Islet of Langerhans (tissue), 1 donor: ENCODE results near the gene PCSK6.
"Not testable (repeated sequence)": the region's sequence is repeated elsewhere in the genome, so short reads cannot be mapped to it uniquely, and the experiment has no call there.

Source experiments
- FAIRE-seq: peaks from one replicate; lab custom pipeline; 2011; peaks lifted over from hg19 to GRCh38; lab: Jason Lieb, UNC

Gene PCSK6

DNA sequence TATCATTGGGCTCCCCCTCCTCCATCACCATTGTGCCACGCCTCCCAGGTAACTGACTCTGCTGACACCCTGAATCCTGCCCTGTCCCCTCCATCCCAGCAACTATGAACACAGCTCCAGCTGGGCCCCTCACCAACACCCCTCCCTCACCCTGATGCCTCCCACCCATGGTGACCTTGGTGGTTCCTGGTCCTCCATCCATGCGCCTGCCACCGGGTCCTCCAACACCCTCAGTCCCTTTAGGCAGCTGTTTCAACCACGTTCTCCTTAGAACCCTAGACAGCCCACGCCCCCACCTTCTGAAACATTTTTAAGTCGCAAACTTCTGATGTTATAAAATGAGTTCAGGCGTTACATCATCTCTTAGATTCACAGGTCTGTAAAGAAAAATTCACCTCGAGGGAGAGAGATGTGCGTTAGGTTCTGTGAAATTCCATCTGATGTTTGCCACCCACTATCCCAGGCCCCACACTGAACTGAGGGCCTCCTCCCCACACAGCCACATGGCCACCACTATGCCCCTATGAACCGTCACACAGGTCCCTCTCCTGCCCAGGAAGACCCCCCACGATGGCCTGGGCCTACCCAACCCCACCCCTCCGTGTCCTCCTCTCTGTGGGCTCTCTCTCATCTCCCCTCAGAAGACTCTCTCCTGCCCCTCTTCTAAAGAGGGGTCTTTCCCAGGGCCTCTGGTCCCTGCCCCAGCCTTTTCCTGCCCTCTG, 29.8 kb downstream of the PCSK6 start:
- FAIRE-seq, result no peak

DNA sequence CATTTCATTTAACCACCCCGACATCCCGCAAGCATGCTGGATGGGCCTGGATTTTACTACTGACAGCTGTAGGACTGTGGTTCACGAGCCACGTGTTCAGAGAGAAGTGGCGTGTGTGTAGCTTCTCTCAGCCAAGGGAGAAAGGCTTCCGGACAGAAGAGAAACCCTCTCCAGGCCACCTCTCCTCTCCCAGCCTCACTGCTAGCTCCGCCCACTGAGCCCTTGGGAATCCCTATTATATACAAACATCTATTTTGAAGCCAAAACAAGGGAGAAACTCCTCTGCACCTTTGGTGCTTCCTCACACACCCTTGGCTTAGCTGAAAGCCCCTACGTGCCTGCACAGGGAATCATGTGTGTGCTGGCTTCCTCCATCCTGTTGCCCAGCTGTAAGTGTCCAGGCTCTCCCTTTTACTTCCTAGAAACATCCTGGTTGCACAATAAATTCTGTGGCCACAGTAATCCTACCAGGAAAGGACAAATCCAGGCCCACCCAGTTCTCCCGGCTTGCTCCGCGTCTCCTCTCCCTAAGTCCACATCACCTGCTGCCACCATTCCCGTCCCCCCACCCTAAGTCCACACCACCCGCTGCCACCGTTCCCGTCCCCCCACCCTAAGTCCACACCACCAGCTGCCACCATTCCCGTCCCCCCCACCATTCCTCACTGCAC, 30.5 kb downstream of the PCSK6 start:
- no peak for FAIRE-seq

DNA sequence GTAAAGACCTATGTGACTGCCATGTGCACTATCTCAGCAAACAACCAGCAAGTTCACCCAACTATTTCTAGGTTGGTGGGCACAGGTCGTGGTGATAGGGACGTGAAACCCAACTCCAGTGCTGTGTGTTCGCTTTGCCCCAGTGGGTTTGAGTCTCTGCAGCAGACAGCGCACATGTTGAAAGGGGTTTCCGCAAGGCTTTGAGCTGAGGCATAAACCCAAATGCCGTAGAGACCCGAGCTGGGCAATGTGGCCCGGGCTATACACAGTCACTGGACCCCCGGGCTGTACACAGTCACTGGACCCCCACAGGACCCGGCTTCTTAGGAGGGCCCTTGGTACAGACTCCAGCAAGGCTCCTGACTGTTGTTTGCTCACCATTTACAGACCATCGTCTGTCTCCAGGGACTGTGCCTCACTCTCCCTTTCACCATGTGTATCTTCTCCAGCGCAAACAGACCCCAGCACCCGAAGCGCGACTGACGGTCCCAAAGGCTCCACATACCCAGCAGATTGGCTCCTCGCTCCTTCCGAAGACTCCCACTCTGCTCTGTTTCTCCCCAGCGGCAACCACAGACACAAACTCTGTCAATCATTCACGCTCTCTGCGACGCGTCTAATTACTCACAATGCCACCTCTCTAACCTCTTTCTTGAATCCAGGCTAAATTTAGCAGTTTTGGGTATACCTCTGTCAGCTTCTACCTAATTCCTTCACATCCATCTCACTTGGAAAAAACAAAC, 31.2 kb downstream of the PCSK6 start:
- no peak for FAIRE-seq

DNA sequence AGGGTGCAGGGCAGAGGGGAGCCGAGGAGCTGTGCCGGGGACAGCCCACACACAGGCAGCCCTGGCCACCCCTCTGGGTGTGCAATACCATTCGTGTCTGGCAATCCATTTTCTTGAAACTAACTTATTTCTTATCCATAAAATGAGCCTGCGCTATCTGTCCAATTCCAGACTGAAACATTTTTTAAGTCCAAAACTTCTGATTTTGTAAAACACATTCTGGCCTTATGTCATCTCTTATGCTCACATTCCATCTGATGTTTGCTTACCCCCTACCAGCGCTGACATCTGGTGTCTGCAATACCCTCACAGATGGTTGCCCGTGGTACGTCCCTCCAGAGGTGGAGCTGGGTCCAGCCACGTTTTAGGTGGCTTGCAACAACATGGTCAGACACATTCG, 31.8 kb downstream of the PCSK6 start:
- FAIRE-seq, result no peak

DNA sequence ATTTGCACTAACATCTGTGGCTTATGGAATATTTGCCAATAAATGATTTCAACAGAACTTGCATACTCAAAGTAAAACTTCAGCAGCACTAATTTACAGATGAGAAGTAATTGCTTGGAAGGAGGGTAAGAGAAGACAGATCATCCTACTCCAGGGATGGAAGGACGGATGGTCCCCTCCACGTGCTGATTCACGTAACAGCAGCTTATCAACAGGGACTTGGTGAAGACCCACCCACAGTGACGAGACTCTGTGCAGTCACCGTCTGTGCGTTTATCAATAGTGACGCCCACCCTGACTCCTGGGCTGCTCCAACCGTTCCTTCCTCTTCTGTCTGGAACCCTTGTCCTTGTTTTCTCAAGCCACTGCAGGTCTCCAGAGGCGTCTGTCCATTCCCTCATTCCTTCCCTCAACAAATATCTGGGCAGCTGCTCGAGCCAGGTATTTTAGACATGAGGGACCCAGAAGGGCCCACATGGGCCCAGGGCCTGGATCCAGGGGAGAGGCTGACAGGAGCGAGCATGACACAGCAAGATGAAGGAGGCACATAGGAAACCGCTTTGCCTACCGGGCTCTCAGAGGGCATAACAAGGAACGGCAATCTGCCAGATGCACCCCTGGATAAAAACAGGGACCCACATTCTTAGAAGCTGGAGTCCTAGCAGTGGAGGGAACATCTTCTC, 33.3 kb downstream of the PCSK6 start:
- FAIRE-seq, result no peak

DNA sequence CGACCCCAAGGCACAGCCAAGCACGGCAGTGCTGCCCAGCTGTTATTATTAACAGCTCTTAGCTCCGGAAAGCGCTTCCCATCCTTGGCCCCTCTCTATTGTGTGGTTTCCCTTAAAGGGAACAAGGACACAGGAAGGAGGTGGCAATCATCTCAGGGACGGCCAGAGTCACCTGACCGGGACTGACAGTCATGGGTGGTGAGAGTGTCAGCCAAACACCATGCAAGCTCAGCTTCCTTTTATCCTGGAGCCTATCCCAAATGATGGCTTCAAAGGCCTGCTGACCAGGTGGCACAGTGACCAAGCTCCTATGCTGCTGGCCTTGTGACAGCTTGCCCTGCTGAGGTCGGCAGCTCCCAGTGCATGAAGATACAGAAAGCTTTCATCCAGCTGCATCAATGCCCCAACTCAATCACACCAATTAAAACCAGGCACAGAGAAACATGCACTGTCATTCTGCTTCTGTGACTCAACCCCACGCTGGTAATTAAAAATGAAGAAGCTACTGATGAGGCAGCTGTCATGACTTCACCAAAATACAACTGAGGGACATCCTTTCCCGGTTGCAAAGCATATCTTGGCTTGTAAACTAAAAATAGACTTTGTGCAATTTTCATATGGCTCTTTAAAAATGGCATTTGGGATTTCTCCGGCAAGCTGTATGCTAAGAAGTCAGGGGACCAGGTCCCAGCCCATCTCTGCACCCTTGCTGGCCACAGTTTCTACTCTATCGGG, 34.0 kb downstream of the PCSK6 start:
- FAIRE-seq, result no peak

DNA sequence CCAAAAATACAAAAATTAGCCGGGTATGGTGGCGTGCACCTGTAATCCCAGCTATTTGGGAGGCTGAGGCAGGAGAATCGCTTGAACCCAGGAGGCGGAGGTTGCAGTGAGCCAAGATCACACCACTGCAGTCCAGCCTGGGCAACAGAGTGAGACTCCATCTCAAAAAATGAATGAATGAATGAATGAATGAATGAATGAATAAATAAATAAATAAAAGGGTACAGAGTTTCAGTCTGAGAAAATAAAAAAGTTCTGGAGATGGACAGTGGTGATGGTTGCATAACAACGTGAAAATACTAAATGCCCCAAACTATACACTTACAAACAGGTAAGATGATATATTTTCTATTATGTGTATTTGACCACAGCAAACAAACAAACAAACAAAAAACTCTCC, 34.7 kb downstream of the PCSK6 start:
- FAIRE-seq, result not testable (repeated sequence)

DNA sequence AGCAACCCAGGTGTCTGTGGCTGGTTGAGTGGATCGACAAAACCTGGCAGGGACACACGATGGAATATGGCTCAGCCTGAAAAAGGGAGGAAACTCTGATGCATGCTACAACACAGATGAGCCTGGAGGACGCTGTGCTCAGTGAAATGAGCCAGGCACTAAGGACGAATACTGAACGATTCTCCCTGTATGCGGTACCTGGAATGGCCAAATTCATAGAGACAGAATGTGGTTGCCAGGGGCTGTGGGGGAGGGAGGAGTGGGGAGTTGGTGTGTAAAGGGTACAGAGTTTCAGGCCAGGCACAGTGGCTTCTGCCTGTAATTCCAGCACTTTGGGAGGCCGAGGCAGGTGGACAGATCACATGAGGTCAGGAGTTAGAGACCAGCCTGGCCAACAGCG, 35.1 kb downstream of the PCSK6 start:
- no peak for FAIRE-seq

DNA sequence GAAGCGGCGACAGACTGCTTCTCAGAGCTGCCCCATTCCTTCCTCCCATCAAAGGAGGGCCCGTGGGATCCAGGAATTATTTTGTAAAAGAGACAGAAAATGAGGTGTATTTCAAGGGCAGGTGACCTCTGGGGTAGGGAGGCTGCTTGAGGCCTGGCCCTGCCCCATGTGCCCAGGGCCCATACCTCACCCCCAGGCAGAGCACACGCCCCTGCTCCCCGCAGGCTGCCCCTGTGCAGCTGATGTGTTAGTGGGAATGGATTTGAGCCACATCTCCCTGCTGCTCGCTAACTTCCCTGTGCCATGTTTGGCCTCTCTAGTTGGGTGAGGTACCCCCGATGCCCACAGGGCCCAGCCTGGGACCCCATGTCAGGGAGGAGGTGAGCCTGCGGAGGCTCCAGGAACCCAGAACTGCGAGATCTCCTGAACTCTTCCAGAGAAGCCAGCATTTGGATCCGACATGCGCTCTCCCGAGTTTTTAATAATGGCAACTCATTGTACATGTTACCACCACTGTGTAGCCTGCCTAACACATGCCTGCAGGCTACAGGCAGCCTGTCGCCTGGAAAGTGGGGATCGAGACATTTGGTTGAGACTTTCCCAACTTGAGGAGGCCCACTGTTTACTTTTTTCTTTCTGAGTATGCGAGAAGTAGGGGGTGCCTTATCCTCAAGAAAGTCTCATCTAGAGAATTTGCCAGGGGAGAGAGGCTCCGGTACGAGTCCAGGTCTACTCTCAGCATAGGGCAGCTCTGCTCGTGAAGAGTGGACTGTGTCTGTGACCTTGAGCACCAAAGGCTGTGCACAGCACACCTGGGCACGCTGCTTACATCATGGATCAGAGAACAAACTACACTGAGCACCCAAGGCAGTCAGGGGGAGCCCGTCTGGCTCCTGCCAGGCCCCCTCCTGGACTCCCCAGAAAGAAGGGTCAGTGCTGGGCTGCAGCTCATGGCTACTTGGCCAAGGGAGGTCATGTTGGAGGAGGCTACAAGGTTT, 36.1 kb downstream of the PCSK6 start:
- FAIRE-seq, result no peak

DNA sequence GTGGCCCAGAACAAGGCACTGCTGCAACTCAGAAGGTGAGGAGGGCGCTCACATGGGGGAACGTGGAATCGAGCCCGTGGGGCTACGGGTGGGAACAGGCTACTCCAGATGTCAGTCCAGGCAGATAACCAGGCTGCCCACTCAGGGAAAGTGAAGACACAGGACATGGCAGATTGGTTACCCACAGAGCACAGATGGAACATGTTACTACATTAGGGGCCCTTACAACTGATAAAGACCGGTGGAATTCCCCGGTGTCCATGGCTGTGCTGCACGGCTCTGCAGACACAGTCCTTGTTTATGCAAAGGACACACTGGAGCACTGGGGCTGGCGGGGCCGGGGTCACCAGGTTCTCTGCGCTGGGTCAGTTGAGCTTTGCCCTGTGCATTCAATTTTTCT, 36.9 kb downstream of the PCSK6 start:
- no peak for FAIRE-seq

DNA sequence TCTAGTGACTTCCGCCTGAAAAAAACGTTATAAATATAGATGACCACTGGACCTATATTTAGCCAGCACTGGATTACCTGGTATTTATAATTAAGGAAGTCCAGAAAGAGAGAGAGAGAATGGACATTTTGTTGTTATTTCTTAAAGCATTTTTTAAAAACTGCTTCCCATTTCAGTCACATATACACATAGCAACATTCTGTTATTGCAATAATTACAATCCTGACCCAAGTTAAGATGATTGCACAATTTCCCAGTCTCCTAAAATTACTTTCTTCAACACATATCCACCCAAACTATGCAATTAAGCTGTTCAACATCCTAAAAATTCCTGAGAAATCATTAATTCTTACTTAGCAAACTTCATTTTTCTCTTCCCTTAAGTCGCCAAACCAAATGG, 37.7 kb downstream of the PCSK6 start:
- FAIRE-seq, result no peak

DNA sequence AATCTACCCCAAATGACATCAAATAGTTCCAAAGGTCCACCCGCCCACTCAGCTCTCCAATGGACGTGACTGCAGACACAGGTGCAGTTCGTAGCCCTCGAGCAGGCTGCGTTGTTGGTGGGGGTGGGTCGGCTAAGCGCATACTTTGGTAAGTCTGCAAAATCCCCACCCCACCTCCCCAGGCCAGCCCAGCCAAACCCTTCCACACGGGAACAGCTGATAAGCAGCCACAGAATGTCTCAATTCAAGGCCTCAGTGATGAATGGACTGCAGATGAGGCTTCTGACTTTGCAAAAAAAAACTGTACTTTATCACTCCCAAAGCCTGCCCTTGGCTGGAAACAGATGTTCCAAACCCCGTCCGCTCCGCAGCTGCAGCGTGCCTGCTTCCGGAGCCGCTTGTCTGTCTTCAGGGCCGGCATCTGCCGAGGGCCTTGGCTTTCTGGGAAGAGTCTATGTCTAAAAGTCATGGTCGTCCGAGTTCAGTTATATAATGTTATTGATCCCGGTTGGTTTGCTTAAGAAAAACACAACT, 38.2 kb downstream of the PCSK6 start:
- FAIRE-seq, result no peak

DNA sequence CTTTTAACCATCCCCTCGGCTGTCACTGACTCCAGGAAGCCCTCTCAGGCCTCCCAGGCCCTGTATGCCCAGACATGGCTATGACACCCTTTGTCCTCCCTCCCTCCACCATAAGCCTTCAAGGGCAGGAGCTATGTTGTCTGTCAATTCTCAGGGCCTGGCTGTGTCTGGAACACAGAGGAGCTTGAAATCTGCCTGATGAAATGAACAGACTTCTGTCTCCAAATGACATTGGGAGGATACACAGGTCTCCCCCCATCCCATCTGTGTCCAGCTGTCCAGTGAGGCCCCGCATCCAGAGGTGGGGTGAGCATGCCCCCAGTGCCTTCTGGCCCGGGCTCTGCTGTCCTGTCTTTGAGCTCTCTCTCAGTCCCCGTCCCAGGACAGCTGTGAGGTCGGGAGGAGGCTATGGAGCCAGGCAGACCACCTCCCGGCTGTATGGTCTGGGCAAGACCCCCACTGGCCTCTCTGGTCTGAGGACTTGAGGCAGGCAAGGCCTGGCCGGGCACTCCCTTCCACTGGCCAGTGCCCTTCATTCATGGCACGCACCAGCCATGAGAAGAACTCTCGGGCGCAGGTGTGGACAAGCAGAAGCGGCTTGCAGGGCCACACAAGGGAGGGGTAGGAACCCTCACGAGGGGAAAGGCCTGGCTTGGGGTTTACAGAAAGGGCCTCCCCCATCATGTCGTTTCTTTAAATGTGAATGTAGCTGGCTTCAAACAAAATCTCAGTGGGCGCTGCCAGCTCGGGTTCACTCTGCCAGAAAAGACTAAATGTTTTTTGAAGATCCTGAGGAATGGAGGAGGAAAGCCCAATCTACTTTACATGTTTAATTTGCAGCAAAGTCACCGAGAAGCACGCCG, 38.9 kb downstream of the PCSK6 start:
- no peak for FAIRE-seq

DNA sequence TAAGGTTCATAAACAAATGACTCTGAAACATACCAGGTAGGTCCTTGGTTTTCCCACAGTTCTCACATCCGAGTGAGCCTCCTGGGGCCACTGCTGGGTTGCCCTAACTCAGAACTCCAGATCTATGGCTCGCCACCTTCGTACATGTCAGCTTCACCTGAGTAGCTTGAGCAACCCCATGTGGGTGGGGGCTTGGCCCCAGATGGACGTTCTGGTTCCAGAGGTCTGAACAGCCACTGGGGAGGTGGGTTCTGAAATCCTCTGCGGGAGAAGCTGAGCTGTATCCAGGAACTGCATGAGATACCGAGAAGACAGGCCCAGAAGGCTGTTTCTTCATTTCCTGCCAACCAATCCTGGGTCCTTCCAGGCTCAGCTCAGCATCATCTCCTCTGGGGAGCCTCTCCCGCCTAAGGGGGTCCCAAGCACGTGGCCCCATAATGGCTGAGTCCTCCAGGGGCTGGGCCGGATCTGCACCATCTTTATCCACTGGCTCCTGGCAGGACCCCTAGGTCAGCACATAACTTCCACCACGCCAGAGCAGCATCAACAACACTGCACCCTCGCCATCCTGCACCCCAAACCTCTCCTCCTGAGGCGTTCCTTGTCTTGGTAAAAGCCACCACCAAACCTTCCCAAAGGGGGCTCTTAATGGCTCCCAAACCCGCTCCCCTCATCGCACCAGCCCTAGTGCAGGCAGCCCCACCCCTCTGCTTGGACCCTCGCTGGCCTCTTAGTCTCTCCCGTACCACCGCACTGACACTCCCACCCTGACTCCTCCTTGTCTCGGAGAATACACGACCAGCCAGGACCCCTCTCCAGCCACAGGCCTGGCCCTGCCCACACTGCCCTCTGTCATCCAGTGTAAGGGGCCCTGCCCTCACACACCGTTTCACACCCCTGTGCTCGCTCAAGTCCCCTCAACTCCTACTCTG, 39.8 kb downstream of the PCSK6 start:
- no peak for FAIRE-seq

DNA sequence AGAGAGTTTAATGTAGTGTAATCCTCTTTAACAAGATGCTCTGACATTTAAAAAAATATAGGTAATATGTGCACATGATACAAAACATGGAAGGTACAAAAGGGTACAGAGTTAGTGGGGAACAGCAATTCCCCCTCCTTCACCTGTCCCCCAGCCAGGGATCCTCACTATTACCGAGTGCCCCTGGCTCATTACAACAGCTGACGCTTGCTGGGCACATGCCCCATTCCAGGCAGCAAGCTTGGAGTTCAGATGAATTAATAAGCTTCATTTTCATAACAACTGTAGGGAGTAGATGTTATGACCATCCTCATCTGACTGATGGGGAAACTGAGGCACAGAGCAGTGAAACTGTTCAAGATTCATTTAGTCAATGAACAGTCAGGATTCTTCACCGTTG, 41.2 kb downstream of the PCSK6 start:
- no peak for FAIRE-seq

DNA sequence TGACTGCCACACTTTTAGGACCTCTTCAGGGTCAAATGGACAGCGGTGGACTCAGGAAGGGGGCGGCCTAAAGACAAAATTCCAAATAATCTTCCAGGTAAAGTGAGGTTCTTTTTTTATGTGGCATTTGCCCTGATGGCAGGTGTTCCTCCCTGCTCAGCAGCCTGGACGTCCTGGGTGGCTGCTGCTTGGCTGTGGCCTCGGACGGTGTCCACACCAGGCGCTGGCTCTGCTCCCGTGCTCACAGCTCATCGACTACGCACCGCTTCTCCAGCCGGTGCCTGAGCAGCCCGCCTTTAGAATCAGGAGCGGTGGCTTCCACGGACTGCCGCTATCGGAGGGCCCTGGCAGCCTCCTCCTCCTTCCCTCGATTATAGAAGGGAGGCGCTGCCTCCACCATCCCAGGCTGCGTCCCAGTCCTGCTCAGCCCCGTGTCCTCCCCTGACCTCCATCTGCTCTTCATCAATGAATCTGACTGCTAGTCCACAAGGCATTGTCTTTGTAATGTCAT, 41.9 kb downstream of the PCSK6 start:
- no peak for FAIRE-seq

DNA sequence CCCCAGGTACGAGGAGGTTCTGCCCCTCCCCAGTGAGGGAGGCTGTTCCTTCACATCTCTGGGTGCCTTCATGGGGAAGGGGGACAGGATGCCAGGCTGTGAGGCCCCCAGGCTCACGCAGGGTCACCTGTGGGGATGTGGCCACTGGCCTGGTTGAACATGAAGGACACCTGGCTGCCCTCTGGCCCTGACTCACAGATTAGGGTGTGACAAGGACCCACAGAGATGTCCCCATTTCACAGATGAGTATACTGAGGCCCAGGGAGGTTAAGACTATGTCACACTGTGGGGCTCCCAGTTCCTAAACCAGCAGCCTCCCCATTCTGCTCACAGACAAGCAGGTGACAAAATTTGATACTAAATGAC, 42.4 kb downstream of the PCSK6 start:
- FAIRE-seq, result no peak

DNA sequence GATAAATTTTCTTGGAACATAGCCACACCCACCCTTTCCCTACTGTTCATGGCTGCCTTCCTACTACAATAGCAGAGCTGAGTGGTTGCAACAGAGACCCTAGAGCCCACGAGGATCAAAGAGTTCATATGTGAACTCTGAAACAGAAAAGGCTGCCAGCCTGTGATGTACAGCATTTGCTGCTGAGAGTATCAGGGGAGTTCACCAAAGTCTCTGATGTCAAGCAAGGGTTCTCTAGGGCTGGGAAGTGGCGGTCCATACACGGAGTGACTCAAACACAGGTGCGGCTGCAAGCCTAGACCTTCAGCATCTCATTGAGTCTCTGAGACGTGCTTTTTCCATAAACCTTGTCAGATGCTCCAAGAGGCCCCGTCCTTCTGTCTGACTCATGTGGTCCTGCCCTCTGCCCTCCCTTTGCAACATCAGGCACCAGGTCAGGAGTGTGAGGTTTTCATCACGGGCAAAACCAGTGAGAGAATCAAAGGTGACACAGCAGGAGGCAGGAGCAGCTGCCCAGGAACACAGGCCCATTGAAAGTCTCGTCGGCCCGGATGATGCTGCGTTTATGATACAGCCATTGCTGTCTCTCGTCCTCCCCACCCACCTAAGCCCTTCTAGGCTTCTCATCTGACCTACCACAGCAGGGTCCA, 42.9 kb downstream of the PCSK6 start:
- FAIRE-seq, result no peak
